Measurements from ENCODE around the gene SHB. TPM values are rescaled to one million over a fixed set of nuclear protein-coding genes. Genes with fewer than 3 reads are reported as not detected.

Gene SHB
- total and polyA plus RNA-seq, 2 of the 13 experiments (the other 11 are each of a cell fraction or from before 2014, with no cell fraction given), result 19.4 to 20.7 TPM

DNA sequence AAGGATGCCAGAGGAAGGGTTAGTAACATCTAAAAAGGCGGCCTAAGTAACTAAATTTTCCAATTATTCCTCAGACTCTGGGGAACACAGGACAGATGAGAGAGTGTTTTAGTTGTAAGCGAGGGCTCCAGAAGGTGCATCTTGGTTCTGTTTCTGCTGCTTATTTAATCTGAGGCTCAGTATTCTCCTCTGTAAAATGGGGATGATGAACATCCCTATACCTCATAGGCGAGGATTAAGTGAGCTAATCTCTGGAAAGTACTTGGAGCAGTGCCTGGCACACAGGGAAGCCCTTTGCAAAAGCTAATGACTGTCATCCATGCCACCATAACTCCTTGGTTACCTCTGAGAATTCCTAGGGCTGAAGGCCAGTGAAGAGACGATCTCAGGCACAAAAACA is 59.0 kb downstream of the SHB start:
- H3K27ac ChIP-seq (ENCODE audit: extremely low read length, insufficient read depth, low read length), result no peak overlapping the region

DNA sequence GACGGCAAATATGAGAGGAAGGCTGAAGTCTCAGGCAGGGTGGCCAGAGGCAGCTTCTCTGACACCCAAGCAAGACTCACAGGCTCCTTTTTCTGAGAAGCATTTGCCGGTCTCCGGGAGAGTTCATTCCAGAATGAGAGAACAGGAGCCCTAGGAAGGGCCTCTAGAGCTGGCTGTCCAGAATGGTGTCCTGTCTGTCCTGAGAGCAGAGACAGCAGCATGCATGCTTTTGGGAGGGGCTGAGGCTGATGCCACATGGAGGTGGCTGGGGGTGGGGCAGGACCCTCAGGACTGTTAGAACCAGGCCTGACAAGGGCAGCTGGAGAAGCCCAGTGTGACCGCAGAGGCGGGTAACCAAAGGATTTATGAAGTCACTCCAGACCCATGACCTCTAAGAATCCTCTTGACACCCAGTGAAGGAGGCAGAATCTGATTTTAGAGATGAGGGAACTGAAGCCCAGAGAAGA is 60.0 kb downstream of the SHB start:
- Histone ChIP-seq H3K4me3 (replicated peaks in 1 of 3; ENCODE audit: insufficient read depth in 1 of 3, low read depth in 2 of 3, low read length in 3 of 3) (no peak overlapping the region; a peak in 1 of 6 replicates), H3K27me3 (ENCODE audit: control insufficient read depth in 1 of 2, insufficient read depth in 2 of 2, low read length in 2 of 2) (no peaks in the 10 kb centered on the region), H2AFZ (ENCODE audit: low read length) (no peak overlapping the region), H3K4me1 (ENCODE audit: insufficient read depth, low read length) (peaks cover 51% of the 10 kb centered on the region), H3K4me2 (ENCODE audit: low read depth, low read length) (peak overlapping the region; percentile 52), H4K20me1 (ENCODE audit: insufficient read depth, low read length) (peaks cover 31% of the 10 kb centered on the region), H3K79me2 (ENCODE audit: insufficient read depth, low read length) (peaks cover 60% of the 10 kb centered on the region), H3K27ac (ENCODE audit: extremely low read length, insufficient read depth, low read length) (peak overlapping the region; percentile 69), H3K9ac (ENCODE audit: insufficient read depth, low read depth, low read length) (peak overlapping the region; percentile 32), H3K9me3 (ENCODE audit: low read length) (no peaks in the 10 kb centered on the region), H3K36me3 (replicated peaks in 1 of 2; ENCODE audit: control insufficient read depth in 1 of 2, insufficient read depth in 2 of 2, low read length in 2 of 2) (peaks cover 39 to 66% of the 10 kb centered on the region in 2 experiments)
- POLR2A ChIA-PET, result interaction anchor here (0.7 to 2.9 kb wide), 21 partner anchors 10 to 101 kb away, joined by 3 to 44 read pairs (median 4); partner anchors contain the start of gene SHB
- CTCF ChIA-PET (ENCODE audit: low intra/inter-chr PET ratio, low total read pairs), result no interaction called here
- no peak for DNase-seq (ENCODE audit: low spot score)
- ATAC-seq, result peak; percentile 45
- BruUV-seq (replicated peaks), result no TSS peak
- no peak for FAIRE-seq
- in situ Hi-C loops (cut with HindIII; ENCODE audit: extremely low pct_ligation_motif_present, low pct_unique_long_range_greater_than_20kb), result loop anchor here (5.0 kb wide), 1 partner anchor 47 kb away; no protein-coding TSS in a partner anchor
- intact Hi-C loops (cut with micrococcal nuclease; ENCODE audit: unreplicated experiment), result loop anchor here (5.0 kb wide), 1 partner anchor 42 kb away; no protein-coding TSS in a partner anchor
- WGBS (ENCODE audit: low lambda C conversion rate), result 54% methylated on average over 3 of the region's 5 CpGs
- TF ChIP-seq NFYC (CRISPR knock-in tag; IDR thresholded peaks at IDR 0.05) (no peak), BRCA1 (CRISPR knock-in tag; IDR thresholded peaks at IDR 0.05) (no peak), ZNF24 (IDR thresholded peaks at IDR 0.05) (no peak), ZNF431 (CRISPR knock-in tag; IDR thresholded peaks at IDR 0.05; ENCODE audit: borderline replicate concordance, low read depth) (no peak), MEIS1 (CRISPR knock-in tag; IDR thresholded peaks at IDR 0.05; ENCODE audit: borderline replicate concordance) (no peak)
- TF ChIP-seq, protein P1, sequence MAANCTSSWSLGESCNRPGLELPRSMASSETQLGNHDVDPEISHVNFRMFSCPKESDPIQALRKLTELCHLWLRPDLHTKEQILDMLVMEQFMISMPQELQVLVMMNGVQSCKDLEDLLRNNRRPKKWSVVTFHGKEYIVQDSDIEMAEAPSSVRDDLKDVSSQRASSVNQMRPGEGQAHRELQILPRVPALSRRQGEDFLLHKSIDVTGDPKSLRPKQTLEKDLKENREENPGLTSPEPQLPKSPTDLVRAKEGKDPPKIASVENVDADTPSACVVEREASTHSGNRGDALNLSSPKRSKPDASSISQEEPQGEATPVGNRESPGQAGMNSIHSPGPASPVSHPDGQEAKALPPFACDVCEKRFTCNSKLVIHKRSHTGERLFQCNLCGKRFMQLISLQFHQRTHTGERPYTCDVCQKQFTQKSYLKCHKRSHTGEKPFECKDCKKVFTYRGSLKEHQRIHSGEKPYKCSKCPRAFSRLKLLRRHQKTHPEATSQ (CRISPR knock-in tag; IDR thresholded peaks at IDR 0.05; ENCODE audit: borderline replicate concordance), result no peak
- TF ChIP-seq, protein P2, sequence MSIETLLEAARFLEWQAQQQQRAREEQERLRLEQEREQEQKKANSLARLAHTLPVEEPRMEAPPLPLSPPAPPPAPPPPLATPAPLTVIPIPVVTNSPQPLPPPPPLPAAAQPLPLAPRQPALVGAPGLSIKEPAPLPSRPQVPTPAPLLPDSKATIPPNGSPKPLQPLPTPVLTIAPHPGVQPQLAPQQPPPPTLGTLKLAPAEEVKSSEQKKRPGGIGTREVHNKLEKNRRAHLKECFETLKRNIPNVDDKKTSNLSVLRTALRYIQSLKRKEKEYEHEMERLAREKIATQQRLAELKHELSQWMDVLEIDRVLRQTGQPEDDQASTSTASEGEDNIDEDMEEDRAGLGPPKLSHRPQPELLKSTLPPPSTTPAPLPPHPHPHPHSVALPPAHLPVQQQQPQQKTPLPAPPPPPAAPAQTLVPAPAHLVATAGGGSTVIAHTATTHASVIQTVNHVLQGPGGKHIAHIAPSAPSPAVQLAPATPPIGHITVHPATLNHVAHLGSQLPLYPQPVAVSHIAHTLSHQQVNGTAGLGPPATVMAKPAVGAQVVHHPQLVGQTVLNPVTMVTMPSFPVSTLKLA (IDR thresholded peaks at IDR 0.05), result no peak

More for the DNA sequence above, 59.0 kb downstream of the SHB start:
- BruUV-seq (replicated peaks), result no TSS peak
- Histone ChIP-seq H3K4me1 (ENCODE audit: insufficient read depth, low read length) (peaks cover 51% of the 10 kb centered on the region), H3K9me3 (ENCODE audit: low read length) (no peaks in the 10 kb centered on the region), H4K20me1 (ENCODE audit: insufficient read depth, low read length) (peaks cover 32% of the 10 kb centered on the region), H3K27me3 (ENCODE audit: control insufficient read depth in 1 of 2, insufficient read depth in 2 of 2, low read length in 2 of 2) (no peaks in the 10 kb centered on the region), H3K9ac (ENCODE audit: insufficient read depth, low read depth, low read length) (no peak overlapping the region), H3K4me2 (ENCODE audit: low read depth, low read length) (no peak overlapping the region), H3K36me3 (replicated peaks in 1 of 2; ENCODE audit: control insufficient read depth in 1 of 2, insufficient read depth in 2 of 2, low read length in 2 of 2) (peaks cover 41 to 69% of the 10 kb centered on the region in 2 experiments), H2AFZ (ENCODE audit: low read length) (no peak overlapping the region), H3K4me3 (replicated peaks in 1 of 3; ENCODE audit: insufficient read depth in 1 of 3, low read depth in 2 of 3, low read length in 3 of 3) (no peak overlapping the region), H3K79me2 (ENCODE audit: insufficient read depth, low read length) (peaks cover 61% of the 10 kb centered on the region)
- in situ Hi-C loops (cut with HindIII; ENCODE audit: extremely low pct_ligation_motif_present, low pct_unique_long_range_greater_than_20kb), result loop anchor here (5.0 kb wide), 1 partner anchor 48 kb away; no protein-coding TSS in a partner anchor
- TF ChIP-seq FOSL1 (CRISPR knock-in tag; IDR thresholded peaks at IDR 0.05; ENCODE audit: borderline replicate concordance) (no peak), SNAI1 (CRISPR knock-in tag; IDR thresholded peaks at IDR 0.05; ENCODE audit: borderline replicate concordance) (no peak), ZMYM3 (CRISPR knock-in tag; IDR thresholded peaks at IDR 0.05) (0 out of 2 replicates have a peak, but pooled peaks have one; percentile 59), SOX13 (IDR thresholded peaks at IDR 0.05) (no peak), SOX13 (CRISPR knock-in tag; conservative IDR thresholded peaks at IDR 0.05 in 1 of 2, IDR thresholded peaks at IDR 0.05 in 1 of 2) (no peak), ZNF629 (CRISPR knock-in tag; conservative IDR thresholded peaks at IDR 0.05) (peak; percentile 93)
- TF ChIP-seq, protein P3, sequence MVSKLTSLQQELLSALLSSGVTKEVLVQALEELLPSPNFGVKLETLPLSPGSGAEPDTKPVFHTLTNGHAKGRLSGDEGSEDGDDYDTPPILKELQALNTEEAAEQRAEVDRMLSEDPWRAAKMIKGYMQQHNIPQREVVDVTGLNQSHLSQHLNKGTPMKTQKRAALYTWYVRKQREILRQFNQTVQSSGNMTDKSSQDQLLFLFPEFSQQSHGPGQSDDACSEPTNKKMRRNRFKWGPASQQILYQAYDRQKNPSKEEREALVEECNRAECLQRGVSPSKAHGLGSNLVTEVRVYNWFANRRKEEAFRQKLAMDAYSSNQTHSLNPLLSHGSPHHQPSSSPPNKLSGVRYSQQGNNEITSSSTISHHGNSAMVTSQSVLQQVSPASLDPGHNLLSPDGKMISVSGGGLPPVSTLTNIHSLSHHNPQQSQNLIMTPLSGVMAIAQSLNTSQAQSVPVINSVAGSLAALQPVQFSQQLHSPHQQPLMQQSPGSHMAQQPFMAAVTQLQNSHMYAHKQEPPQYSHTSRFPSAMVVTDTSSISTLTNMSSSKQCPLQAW (CRISPR knock-in tag; IDR thresholded peaks at IDR 0.05), result no peak
- ChIA-PET CTCF (ENCODE audit: low intra/inter-chr PET ratio, low total read pairs) (no interaction called here), POLR2A (interaction anchor here (2.9 kb wide), 1 partner anchor 15 kb away, joined by 44 read pairs; no protein-coding TSS in a partner anchor)
- intact Hi-C loops (cut with micrococcal nuclease; ENCODE audit: unreplicated experiment), result loop anchor here (5.0 kb wide), 1 partner anchor 43 kb away; no protein-coding TSS in a partner anchor
- DNase-seq (ENCODE audit: low spot score) (no peak), ATAC-seq (no peak), FAIRE-seq (no peak)
- 82% methylated on average over 4 of the region's 4 CpGs for whole genome bisulfite sequencing (ENCODE audit: low lambda C conversion rate)

Measured in HepG2 (cell line).